ENCODE results near the gene METTL16.

The METTL16 gene

DNA sequence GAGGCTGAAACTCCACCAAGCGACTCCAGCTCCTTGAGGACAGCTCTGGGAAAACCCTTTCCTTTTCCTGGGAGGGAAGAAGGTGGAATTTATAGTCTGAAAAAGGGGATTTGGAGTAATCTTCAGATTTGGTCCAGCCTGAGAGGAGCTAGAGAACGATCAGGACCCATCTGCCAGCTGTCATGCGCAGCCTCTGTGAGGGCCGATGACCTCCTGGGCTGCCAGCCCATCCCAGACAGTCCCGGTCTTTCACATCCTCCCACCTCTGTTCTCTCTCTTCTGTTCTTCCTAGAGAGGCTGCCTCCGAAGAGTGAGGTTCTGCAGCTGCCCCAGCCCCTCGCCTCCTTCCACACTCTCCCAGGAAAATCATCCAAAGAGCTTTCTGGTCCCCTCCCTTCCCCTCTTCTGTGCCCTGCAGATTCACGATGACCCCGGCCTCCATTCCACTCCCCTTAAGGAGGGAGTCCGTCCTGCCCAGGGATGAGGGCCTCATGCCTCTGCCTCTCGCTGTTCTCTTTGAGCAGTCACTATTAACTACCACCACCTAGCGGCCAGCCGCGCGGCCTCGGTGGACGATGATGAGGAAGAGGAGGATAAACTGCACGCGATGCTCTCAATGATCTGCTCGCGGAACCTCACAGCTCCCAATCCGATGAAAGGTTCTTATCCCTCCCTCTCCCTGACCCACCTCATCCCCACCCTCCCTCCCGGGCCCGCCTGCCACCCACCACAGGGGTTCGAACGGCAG, 144.8 kb downstream of the METTL16 start:
- no peak for TF ChIP-seq CTCF (conservative IDR thresholded peaks at IDR 0.05; ENCODE audit: control insufficient read depth, insufficient read depth, low read depth, low read length)
- H3K4me3 ChIP-seq (ENCODE audit: control insufficient read depth, low read depth, low read length) = no peak overlapping the region
- DNase-seq (ENCODE audit: low read depth) = no peak
